Astrocyte (in vitro differentiated cells and primary cell): ENCODE measurements around the gene NID2. TPM values are rescaled to one million over a fixed set of nuclear protein-coding genes. Genes with fewer than 3 reads are reported as not detected.

ENCODE experiments used
- DNase-seq: peaks from one replicate; pipeline ENCODE4 v3.0.0-alpha.2; 2010; ENCODE audit warnings: low read depth
- FAIRE-seq: peaks from 2 replicates; lab custom pipeline; 2011; peaks lifted over from hg19 to GRCh38; lab: Jason Lieb, UNC
- H2AFZ ChIP-seq: 2 replicates; pipeline ENCODE4 v1.6.0; 2012; ENCODE audit warnings: low read depth, low read length, inconsistent platforms
- H3K27ac ChIP-seq: 2 replicates; pipeline ENCODE4 v1.5.1; 2011; ENCODE audit warnings: low read depth, low read length, inconsistent platforms
- H3K27me3 ChIP-seq: 2 replicates; pipeline ENCODE4 v1.6.0; 2011; ENCODE audit warnings: low read length, inconsistent platforms; ENCODE audit not compliant: insufficient read depth
- H3K36me3 ChIP-seq: 2 replicates; pipeline ENCODE4 v1.5.1; 2011; ENCODE audit warnings: low read length, inconsistent platforms; ENCODE audit not compliant: insufficient read depth
- H3K4me1 ChIP-seq: 2 replicates; pipeline ENCODE4 v1.5.1; 2011; ENCODE audit warnings: low read length, inconsistent platforms; ENCODE audit not compliant: insufficient read depth
- H3K4me2 ChIP-seq: 2 replicates; pipeline ENCODE4 v1.6.0; 2012; ENCODE audit warnings: low read length, inconsistent platforms
- H3K4me3 ChIP-seq: 2 replicates; pipeline ENCODE4 v1.5.1; 2011; ENCODE audit warnings: low read depth, mild to moderate bottlenecking, low read length, inconsistent platforms; ENCODE audit not compliant: insufficient read depth
- H3K79me2 ChIP-seq: 2 replicates; pipeline ENCODE4 v1.6.0; 2012; ENCODE audit warnings: mild to moderate bottlenecking, low read length, inconsistent platforms; ENCODE audit not compliant: insufficient read depth
- H3K9ac ChIP-seq: 2 replicates; pipeline ENCODE4 v1.6.0; 2012; ENCODE audit warnings: mild to moderate bottlenecking, low read length, inconsistent platforms
- H3K9me3 ChIP-seq: 2 replicates; pipeline ENCODE4 v1.5.1; 2012; ENCODE audit warnings: low read depth, mild to moderate bottlenecking, low read length, inconsistent platforms; ENCODE audit not compliant: insufficient read depth
- H4K20me1 ChIP-seq: 2 replicates; pipeline ENCODE4 v1.6.0; 2012; ENCODE audit warnings: low read length, inconsistent platforms; ENCODE audit not compliant: insufficient read depth
- H3K27ac Mint-ChIP-seq: one replicate; pipeline ENCODE4 v1.8.0; 2021; ENCODE audit warnings: mild to moderate bottlenecking, mixed read lengths; ENCODE audit not compliant: unreplicated experiment
- H3K27me3 Mint-ChIP-seq: one replicate; pipeline ENCODE4 v1.8.0; 2021; ENCODE audit warnings: low read depth, mixed read lengths; ENCODE audit not compliant: unreplicated experiment
- H3K36me3 Mint-ChIP-seq: one replicate; pipeline ENCODE4 v1.8.0; 2021; ENCODE audit warnings: low read depth, mixed read lengths; ENCODE audit not compliant: unreplicated experiment
- H3K4me1 Mint-ChIP-seq: one replicate; pipeline ENCODE4 v1.8.0; 2021; ENCODE audit warnings: low read depth, mixed read lengths; ENCODE audit not compliant: unreplicated experiment
- H3K4me3 Mint-ChIP-seq: one replicate; pipeline ENCODE4 v1.8.0; 2021; ENCODE audit warnings: mild to moderate bottlenecking, moderate library complexity, mixed read lengths; ENCODE audit not compliant: unreplicated experiment
- H3K9me3 Mint-ChIP-seq: one replicate; pipeline ENCODE4 v1.8.0; 2021; ENCODE audit warnings: mild to moderate bottlenecking, mixed read lengths; ENCODE audit not compliant: unreplicated experiment
- CTCF ChIP-seq: IDR thresholded peaks from 2 replicates; pipeline ENCODE4 v1.5.1; 2011; ENCODE audit warnings: low read depth, mild to moderate bottlenecking, inconsistent platforms, low read length, moderate library complexity; ENCODE audit not compliant: insufficient read depth
- EZH2 ChIP-seq: IDR thresholded peaks from 2 replicates; pipeline ENCODE4 v1.6.1; 2012; ENCODE audit warnings: mild to moderate bottlenecking, low read length, inconsistent platforms; ENCODE audit not compliant: insufficient read depth
- total RNA-seq: library from RNA; stranded (reverse); gene quantifications from 2 replicates; pipeline ENCODE4 v1.2.1, GENCODE V29; 2021

Gene NID2
- total RNA-seq, 1 donor from 2014 or later, result 22.3 TPM

- peaks cover 10% of the 10 kb centered on the region for H3K4me1 Mint-ChIP-seq
- H3K4me1 ChIP-seq, result no peaks in the 10 kb centered on the region
- DNase-seq, result no peak
- H3K27ac ChIP-seq, result no peak overlapping the region
- no peaks in the 10 kb centered on the region for H3K79me2 ChIP-seq
- no peak overlapping the region for H3K27ac Mint-ChIP-seq
- H3K9me3 Mint-ChIP-seq, result peaks cover 4% of the 10 kb centered on the region
- no peaks in the 10 kb centered on the region for H3K36me3 ChIP-seq
- H3K27me3 Mint-ChIP-seq, result no peaks in the 10 kb centered on the region
- TF ChIP-seq EZH2 (no peak), CTCF (no peak)
- no peaks in the 10 kb centered on the region for H4K20me1 ChIP-seq
- FAIRE-seq, result no peak
- no peak overlapping the region for H3K4me3 Mint-ChIP-seq
- H3K9ac ChIP-seq, result no peak overlapping the region
- H3K9me3 ChIP-seq, result no peaks in the 10 kb centered on the region
- H3K4me3 ChIP-seq, result no peak overlapping the region
- no peak overlapping the region for H2AFZ ChIP-seq
- H3K27me3 ChIP-seq, result no peaks in the 10 kb centered on the region
- H3K4me2 ChIP-seq, result no peak overlapping the region
- no peaks in the 10 kb centered on the region for H3K36me3 Mint-ChIP-seq
Observed at GRCh38 chr14:51967521-51967920, 101.3 kb downstream of the NID2 start.

GRCh38 chr14:51963286-51963685 is 105.6 kb downstream of the NID2 start:
- DNase-seq (peak; percentile 23), FAIRE-seq (peak; percentile 39)
- no peak overlapping the region for H3K27ac Mint-ChIP-seq
- Histone ChIP-seq H3K9ac (no peak overlapping the region), H3K27ac (no peak overlapping the region), H3K4me1 (no peaks in the 10 kb centered on the region), H3K79me2 (no peaks in the 10 kb centered on the region), H3K9me3 (peaks cover 7% of the 10 kb centered on the region), H3K27me3 (no peaks in the 10 kb centered on the region), H3K36me3 (no peaks in the 10 kb centered on the region), H4K20me1 (no peaks in the 10 kb centered on the region), H3K4me2 (peak overlapping the region; percentile 28), H2AFZ (no peak overlapping the region), H3K4me3 (no peak overlapping the region)
- peaks cover 8% of the 10 kb centered on the region for H3K9me3 Mint-ChIP-seq
- H3K36me3 Mint-ChIP-seq, result peaks cover 5% of the 10 kb centered on the region
- no peaks in the 10 kb centered on the region for H3K27me3 Mint-ChIP-seq
- H3K4me3 Mint-ChIP-seq, result no peak overlapping the region
- no peak for TF ChIP-seq EZH2
- TF ChIP-seq CTCF, result no peak
- H3K4me1 Mint-ChIP-seq, result peaks cover 18% of the 10 kb centered on the region

DNA sequence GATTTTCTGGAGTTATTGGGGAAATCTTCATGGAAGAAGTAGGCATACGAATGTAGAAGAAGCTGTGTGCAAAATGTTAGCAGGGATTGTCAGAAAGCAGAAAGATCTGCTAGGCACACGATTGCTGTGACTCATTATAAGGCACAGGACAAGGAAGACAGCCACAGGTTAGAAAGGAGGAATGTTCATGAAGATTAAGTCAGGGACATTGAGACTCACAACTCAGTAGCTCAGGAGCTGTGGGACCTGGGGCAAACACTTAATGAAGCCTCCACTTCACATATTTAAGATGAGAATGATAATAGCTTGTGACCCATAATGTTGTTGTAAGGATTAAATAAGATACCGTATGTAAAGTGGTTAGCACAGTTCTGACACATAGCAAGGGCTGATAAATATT is 106.1 kb downstream of the NID2 start:
- Histone ChIP-seq H3K4me3 (no peak overlapping the region), H3K4me1 (no peaks in the 10 kb centered on the region), H3K4me2 (no peak overlapping the region), H3K9ac (no peak overlapping the region), H2AFZ (no peak overlapping the region), H3K27me3 (no peaks in the 10 kb centered on the region), H3K36me3 (no peaks in the 10 kb centered on the region), H3K79me2 (no peaks in the 10 kb centered on the region), H4K20me1 (no peaks in the 10 kb centered on the region), H3K27ac (no peak overlapping the region), H3K9me3 (peaks cover 7% of the 10 kb centered on the region)
- Mint-ChIP-seq H3K27ac (peak overlapping the region; percentile 9), H3K4me3 (peak overlapping the region; percentile 37), H3K9me3 (peaks cover 8% of the 10 kb centered on the region), H3K4me1 (peaks cover 18% of the 10 kb centered on the region), H3K36me3 (peaks cover 8% of the 10 kb centered on the region), H3K27me3 (no peaks in the 10 kb centered on the region)
- DNase-seq (peak; percentile 23), FAIRE-seq (peak; percentile 54)
- TF ChIP-seq CTCF, result no peak
- TF ChIP-seq EZH2, result no peak
